BE2C (cell line): ENCODE data around the gene BOD1.
A peak's percentile ranks its signal among the peaks of the same experiment; 100 is the strongest.

Experiments
- DNase-seq: peaks from one replicate; pipeline ENCODE4 v3.0.0-alpha.2; 2020
- H3K27me3 ChIP-seq: fragments of 250-450 bp; sonication (Bioruptor Pico); 2 replicates; pipeline ENCODE4 v1.5.1; 2020; ENCODE audit warnings: mild to moderate bottlenecking
- H3K36me3 ChIP-seq: fragments of 250-450 bp; sonication (Bioruptor Pico); 2 replicates; pipeline ENCODE4 v1.5.1; 2020; ENCODE audit warnings: mild to moderate bottlenecking
- H3K4me1 ChIP-seq: fragments of 250-450 bp; sonication (Bioruptor Pico); 2 replicates; pipeline ENCODE4 v1.5.1; 2020
- H3K4me3 ChIP-seq: 2 replicates; pipeline ENCODE4 v1.5.1; 2011; ENCODE audit warnings: low read depth, low read length
- H3K9me3 ChIP-seq: fragments of 250-450 bp; sonication (Bioruptor Pico); 2 replicates; pipeline ENCODE4 v1.5.1; 2020
- TF ChIP-seq, protein P1 (sequence below): IDR thresholded peaks from 2 replicates; pipeline ENCODE4 v1.5.1; 2012; ENCODE audit warnings: mild to moderate bottlenecking, low read depth, low read length

Gene BOD1

DNA sequence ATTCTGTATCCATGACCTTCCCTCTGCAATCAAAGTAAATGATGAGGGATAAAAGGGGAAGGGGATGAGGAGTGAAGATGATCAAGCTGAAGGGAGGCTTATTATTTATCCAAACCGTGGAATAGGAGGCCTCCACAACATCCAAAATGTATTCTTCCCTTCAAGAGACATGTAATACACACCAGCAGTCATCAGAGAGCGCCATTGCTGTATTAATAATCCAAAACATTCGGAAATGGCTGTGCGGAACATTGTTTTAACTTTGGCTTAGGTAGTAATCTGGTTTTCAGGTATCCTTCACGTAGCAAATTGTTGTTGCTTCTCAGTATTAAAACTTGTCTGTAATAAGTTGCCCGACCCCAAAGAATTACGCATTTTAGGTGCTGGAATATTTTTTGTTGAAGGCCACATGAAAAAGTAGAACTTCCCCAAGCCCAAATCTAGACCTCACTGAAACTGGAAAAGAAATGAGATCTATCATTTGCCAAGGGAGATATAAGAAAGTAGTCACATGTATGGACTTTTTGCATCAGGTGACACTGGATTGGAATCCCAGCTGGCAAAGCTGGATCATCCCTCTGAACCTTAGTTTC, 2.6 kb upstream of the BOD1 start:
- Histone ChIP-seq H3K9me3 (no peaks in the 10 kb centered on the region), H3K4me1 (peaks cover 5% of the 10 kb centered on the region; the same call in 1 of the 2 replicates), H3K4me3 (no peak overlapping the region), H3K27me3 (no peaks in the 10 kb centered on the region), H3K36me3 (peaks cover 13% of the 10 kb centered on the region)
- TF ChIP-seq, protein P1, sequence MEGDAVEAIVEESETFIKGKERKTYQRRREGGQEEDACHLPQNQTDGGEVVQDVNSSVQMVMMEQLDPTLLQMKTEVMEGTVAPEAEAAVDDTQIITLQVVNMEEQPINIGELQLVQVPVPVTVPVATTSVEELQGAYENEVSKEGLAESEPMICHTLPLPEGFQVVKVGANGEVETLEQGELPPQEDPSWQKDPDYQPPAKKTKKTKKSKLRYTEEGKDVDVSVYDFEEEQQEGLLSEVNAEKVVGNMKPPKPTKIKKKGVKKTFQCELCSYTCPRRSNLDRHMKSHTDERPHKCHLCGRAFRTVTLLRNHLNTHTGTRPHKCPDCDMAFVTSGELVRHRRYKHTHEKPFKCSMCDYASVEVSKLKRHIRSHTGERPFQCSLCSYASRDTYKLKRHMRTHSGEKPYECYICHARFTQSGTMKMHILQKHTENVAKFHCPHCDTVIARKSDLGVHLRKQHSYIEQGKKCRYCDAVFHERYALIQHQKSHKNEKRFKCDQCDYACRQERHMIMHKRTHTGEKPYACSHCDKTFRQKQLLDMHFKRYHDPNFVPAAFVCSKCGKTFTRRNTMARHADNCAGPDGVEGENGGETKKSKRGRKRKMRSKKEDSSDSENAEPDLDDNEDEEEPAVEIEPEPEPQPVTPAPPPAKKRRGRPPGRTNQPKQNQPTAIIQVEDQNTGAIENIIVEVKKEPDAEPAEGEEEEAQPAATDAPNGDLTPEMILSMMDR: peak; percentile 89
- DNase-seq: peak; percentile 48

DNA sequence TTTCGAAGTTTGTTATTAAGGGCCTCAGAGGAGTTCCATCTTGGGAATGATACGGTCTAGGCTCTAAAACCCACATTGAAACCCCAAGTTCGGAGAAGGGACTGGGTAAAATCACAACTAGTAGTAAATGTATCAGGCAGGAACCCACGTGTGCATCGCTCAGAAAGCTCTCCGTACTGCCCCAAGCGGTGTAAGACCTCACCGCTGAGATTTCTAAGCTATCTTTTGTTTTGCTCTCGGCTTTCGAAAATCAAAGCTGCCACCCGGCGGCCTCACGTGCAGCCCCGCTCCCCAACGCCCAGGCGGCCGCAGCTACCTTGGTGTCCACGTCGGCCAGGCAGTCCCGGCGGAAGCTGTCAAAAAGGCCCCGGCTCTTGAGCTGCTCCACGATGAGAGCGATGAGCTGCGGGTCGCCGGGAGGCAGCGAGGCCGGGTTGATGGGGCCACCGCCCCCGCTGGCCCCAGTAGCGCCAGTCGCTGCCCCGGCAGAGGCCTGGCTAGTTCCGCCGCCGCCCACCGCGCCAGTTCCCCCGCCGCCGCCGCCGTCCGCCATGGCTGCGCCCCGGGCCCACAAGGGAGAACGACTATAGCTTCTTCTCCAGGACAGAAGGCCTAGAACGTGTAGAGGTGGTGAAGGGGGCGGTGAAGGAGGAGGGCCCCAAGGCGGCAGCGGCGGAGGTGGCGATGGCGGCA, 420 bp downstream of the BOD1 start:
- Histone ChIP-seq H3K27me3 (no peaks in the 10 kb centered on the region), H3K4me3 (peak overlapping the region; percentile 94), H3K36me3 (peaks cover 43% of the 10 kb centered on the region), H3K9me3 (no peaks in the 10 kb centered on the region), H3K4me1 (peaks cover 5% of the 10 kb centered on the region; the same call in 1 of the 2 replicates)
- TF ChIP-seq, protein P1: peak; percentile 74
- peak; percentile 75 for DNase-seq

DNA sequence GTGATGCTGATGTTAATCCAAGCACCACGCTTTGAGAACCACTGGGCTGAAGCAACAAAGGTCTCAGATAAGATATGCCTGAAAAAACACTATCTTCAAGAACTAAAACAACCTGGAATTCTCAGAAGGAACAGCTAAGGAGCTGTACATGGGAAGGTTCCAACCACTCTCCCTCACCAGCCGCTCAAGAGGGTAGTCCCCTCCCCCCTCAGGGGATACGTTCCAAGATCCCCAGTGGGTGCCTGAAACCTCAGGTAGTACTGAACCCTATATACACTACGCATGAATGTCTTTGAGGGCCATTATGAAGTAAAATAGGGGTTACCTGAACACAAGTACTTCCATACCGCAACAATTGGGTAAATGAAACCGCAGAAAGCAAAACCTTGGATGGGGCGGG, 1.9 kb downstream of the BOD1 start:
- peak overlapping the region; percentile 94 for H3K4me3 ChIP-seq
- no peaks in the 10 kb centered on the region for H3K9me3 ChIP-seq
- peaks cover 57% of the 10 kb centered on the region for H3K36me3 ChIP-seq
- TF ChIP-seq, protein P1: no peak
- H3K27me3 ChIP-seq: no peaks in the 10 kb centered on the region
- H3K4me1 ChIP-seq: peaks cover 5% of the 10 kb centered on the region; the same call in 1 of the 2 replicates
- no peak for DNase-seq

DNA sequence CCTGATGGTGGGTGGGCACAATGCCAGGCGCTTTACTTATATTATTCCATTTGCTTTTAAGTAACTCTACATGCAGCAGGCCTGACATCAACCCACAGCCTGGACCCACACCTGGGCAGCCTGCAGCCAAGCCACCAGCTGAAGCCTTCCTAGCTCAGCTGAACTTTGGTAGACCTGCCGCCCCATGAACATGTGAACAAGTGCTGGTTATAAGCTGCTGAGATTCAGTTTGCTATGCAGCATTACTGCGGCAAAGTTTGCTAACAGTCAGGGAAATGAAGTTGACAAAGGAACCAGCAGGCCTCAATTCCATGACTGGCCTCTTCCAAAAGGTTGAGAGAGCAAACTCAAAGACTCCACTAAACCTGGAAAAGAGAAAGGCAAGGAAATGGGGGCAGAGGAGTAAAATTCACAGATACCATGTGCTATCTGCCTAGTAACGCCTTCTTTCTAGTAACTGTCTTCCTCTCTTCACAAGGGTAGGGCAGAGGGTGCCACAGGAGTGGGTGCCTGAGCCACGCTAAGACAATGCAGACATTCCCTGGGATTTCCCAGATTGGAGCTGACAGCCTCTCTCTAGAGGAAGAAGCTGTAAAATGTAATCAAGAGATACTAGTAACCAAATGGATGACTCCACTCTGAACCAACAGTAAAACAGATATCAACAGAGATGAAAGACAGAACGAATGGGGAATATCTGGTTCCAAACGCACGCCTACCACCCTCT, 2.9 kb downstream of the BOD1 start:
- TF ChIP-seq, protein P1: no peak
- no peaks in the 10 kb centered on the region for H3K27me3 ChIP-seq
- no peak for DNase-seq
- peaks cover 67% of the 10 kb centered on the region for H3K36me3 ChIP-seq
- no peaks in the 10 kb centered on the region for H3K9me3 ChIP-seq
- H3K4me1 ChIP-seq: peaks cover 5% of the 10 kb centered on the region; the same call in 1 of the 2 replicates
- peak overlapping the region; percentile 94; the same call in 1 of the 2 replicates for H3K4me3 ChIP-seq

DNA sequence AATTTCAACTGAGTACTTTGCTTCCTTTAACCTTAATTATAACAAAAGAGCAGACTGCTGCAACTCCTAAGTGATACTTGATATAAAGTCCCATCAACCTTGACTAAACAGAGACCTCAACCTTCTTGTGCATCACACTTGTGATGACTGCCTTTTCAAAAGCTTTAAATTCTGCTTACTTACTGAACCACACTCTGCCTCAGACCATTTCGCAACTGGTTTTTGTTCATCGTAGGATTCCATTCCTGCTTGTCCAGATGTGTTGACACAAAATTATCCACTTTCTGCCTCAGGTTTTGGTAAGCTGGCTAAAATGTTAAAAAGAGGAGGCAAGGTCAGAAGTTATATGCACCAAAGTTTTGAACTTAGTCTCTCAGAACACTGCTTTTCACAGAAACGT, 3.5 kb downstream of the BOD1 start:
- Histone ChIP-seq H3K36me3 (peaks cover 74% of the 10 kb centered on the region), H3K27me3 (no peaks in the 10 kb centered on the region), H3K4me1 (peaks cover 5% of the 10 kb centered on the region; the same call in 1 of the 2 replicates), H3K4me3 (no peak overlapping the region), H3K9me3 (no peaks in the 10 kb centered on the region)
- TF ChIP-seq, protein P1: no peak
- DNase-seq: no peak
